Karpas-422 (cell line): Measurements from ENCODE around the gene STPG3. TPM values are rescaled to one million over a fixed set of nuclear protein-coding genes. Genes with fewer than 3 reads are reported as not detected.

Experiments
- DNase-seq: peaks from one replicate; pipeline ENCODE4 v3.0.0-alpha.2; 2015
- H2AFZ ChIP-seq: fragments of 200-600 bp; sonication (generic); 2 replicates; pipeline ENCODE4 v1.6.1; 2014; ENCODE audit warnings: antibody characterized with exemption, low read length, mixed read lengths
- H3K27ac ChIP-seq: fragments of 200-600 bp; sonication (generic); 2 replicates; pipeline ENCODE4 v1.5.1; 2014; ENCODE audit warnings: mild to moderate bottlenecking, low read length, moderate library complexity
- H3K27me3 ChIP-seq: fragments of 200-600 bp; sonication (generic); 2 replicates; pipeline ENCODE4 v1.6.1; 2014; ENCODE audit warnings: low read length, mixed read lengths
- H3K36me3 ChIP-seq: fragments of 200-600 bp; sonication (generic); 2 replicates; pipeline ENCODE4 v1.6.1; 2014; ENCODE audit warnings: low read length, mixed read lengths; ENCODE audit not compliant: insufficient read depth
- H3K4me1 ChIP-seq: fragments of 200-600 bp; sonication (generic); 2 replicates; pipeline ENCODE4 v1.6.1; 2014; ENCODE audit warnings: mild to moderate bottlenecking, low read length, mixed read lengths
- H3K4me2 ChIP-seq: fragments of 200-600 bp; sonication (generic); 2 replicates; pipeline ENCODE4 v1.6.1; 2014; ENCODE audit warnings: low read length, low read depth, mild to moderate bottlenecking; ENCODE audit not compliant: poor library complexity, severe bottlenecking
- H3K4me3 ChIP-seq: fragments of 200-600 bp; sonication (generic); 2 replicates; pipeline ENCODE4 v1.5.1; 2014; ENCODE audit warnings: mild to moderate bottlenecking, antibody characterized with exemption, low read length, mixed read lengths
- H3K79me2 ChIP-seq: fragments of 200-600 bp; sonication (generic); 2 replicates; pipeline ENCODE4 v1.6.1; 2014; ENCODE audit warnings: mild to moderate bottlenecking, low read length, mixed read lengths
- H3K9ac ChIP-seq: fragments of 200-600 bp; sonication (generic); 2 replicates; pipeline ENCODE4 v1.6.0; 2014; ENCODE audit warnings: low read length
- H3K9me2 ChIP-seq: fragments of 200-600 bp; sonication (generic), shearing (Covaris generic); replicated peaks from 2 replicates; pipeline ENCODE4 v1.6.0; 2014; ENCODE audit warnings: mild to moderate bottlenecking, low read length, moderate library complexity; ENCODE audit not compliant: insufficient read depth
- H3K9me3 ChIP-seq: fragments of 300-700, 200-600 bp; sonication (generic); 2 replicates; pipeline ENCODE4 v1.6.1; 2014; ENCODE audit warnings: low read length, mixed read lengths
- H4K20me1 ChIP-seq: fragments of 200-600 bp; sonication (generic); 2 replicates; pipeline ENCODE4 v1.6.1; 2014; ENCODE audit warnings: mild to moderate bottlenecking, antibody characterized with exemption, low read length, low read depth; ENCODE audit not compliant: insufficient read depth
- total RNA-seq: library from RNA; depleted of rRNA; stranded (reverse); fragments of >200 nt; shearing (Covaris generic); gene quantifications from 2 replicates; pipeline ENCODE4 v1.2.3, GENCODE V29; 2014; ENCODE audit warnings: low replicate concordance; rRNA removed

STPG3 gene
- 0.61 and 0.86 TPM in 2 replicates for total RNA-seq

- Histone ChIP-seq H3K4me3 (no peak within 1 kb of the TSS), H3K9ac (no peak within 1 kb of the TSS), H3K27me3 (no peaks in the 10 kb centered on the region), H3K36me3 (no peaks in the 10 kb centered on the region), H3K27ac (no peak within 1 kb of the TSS), H3K79me2 (peaks cover 9% of the 10 kb centered on the region), H3K4me2 (peak within 1 kb of the TSS; percentile 92), H3K4me1 (peaks cover 33% of the 10 kb centered on the region), H3K9me3 (no peaks in the 10 kb centered on the region), H2AFZ (no peak within 1 kb of the TSS), H3K9me2 (no peaks in the 10 kb centered on the region), H4K20me1 (peaks cover 6% of the 10 kb centered on the region; the same call in 1 of the 2 replicates)
- DNase-seq: no peak
Measured at GRCh38 chr9:137251194-137251461, at the start of gene STPG3. Gene STPG3 (plus strand): TSS chr9:137251286. CDS start chr9:137251287, 1 bp downstream.

GRCh38 chr9:137202966-137203365 is 48.1 kb upstream of the STPG3 start:
- DNase-seq: no peak
- Histone ChIP-seq H3K27me3 (no peaks in the 10 kb centered on the region), H3K9me3 (no peaks in the 10 kb centered on the region), H3K36me3 (peaks cover 6% of the 10 kb centered on the region; the same call in 1 of the 2 replicates), H3K4me3 (no peak overlapping the region), H3K4me1 (peaks cover 68% of the 10 kb centered on the region), H3K79me2 (peaks cover 78% of the 10 kb centered on the region), H3K4me2 (no peak overlapping the region), H2AFZ (no peak overlapping the region), H3K9ac (peak overlapping the region; percentile 43), H4K20me1 (0 out of 2 replicates have a peak, but pooled peaks cover 5% of the 10 kb centered on the region), H3K27ac (no peak overlapping the region), H3K9me2 (no peaks in the 10 kb centered on the region)

GRCh38 chr9:137204731-137205125 is 46.4 kb upstream of the STPG3 start:
- Histone ChIP-seq H3K9ac (peak overlapping the region; percentile 100), H3K9me2 (no peaks in the 10 kb centered on the region), H3K36me3 (peaks cover 6% of the 10 kb centered on the region; the same call in 1 of the 2 replicates), H3K4me1 (peaks cover 51% of the 10 kb centered on the region), H2AFZ (no peak overlapping the region), H3K79me2 (peaks cover 60% of the 10 kb centered on the region), H3K4me3 (peak overlapping the region; percentile 99), H4K20me1 (0 out of 2 replicates have a peak, but pooled peaks cover 5% of the 10 kb centered on the region), H3K27me3 (no peaks in the 10 kb centered on the region), H3K27ac (peak overlapping the region; percentile 62; the same call in 1 of the 2 replicates), H3K4me2 (peak overlapping the region; percentile 98), H3K9me3 (no peaks in the 10 kb centered on the region)
- DNase-seq: no peak

- peaks cover 59% of the 10 kb centered on the region for H3K79me2 ChIP-seq
- peak within 1 kb of the TSS; percentile 99 for H3K4me3 ChIP-seq
- H3K4me2 ChIP-seq: peak within 1 kb of the TSS; percentile 98
- H3K9me2 ChIP-seq: no peaks in the 10 kb centered on the region
- no peak within 1 kb of the TSS for H2AFZ ChIP-seq
- H3K36me3 ChIP-seq: peaks cover 6% of the 10 kb centered on the region; the same call in 1 of the 2 replicates
- no peaks in the 10 kb centered on the region for H3K9me3 ChIP-seq
- peak within 1 kb of the TSS; percentile 62 for H3K27ac ChIP-seq
- H3K4me1 ChIP-seq: peaks cover 49% of the 10 kb centered on the region
- H3K27me3 ChIP-seq: no peaks in the 10 kb centered on the region
- H3K9ac ChIP-seq: peak within 1 kb of the TSS; percentile 100
- peak; percentile 97 for DNase-seq
- 0 out of 2 replicates have a peak, but pooled peaks cover 5% of the 10 kb centered on the region for H4K20me1 ChIP-seq
Measured at GRCh38 chr9:137205126-137206069, 45.7 kb upstream of the STPG3 start, which contains the start of the genes NDOR1 and TMEM203. Gene NDOR1 (plus strand): TSS chr9:137205700. CDS start chr9:137205778, 78 bp downstream. Gene TMEM203 (minus strand): TSS chr9:137205648. CDS start chr9:137205414, 234 bp downstream.

- DNase-seq: no peak
- Histone ChIP-seq H3K9ac (peak overlapping the region; percentile 100), H4K20me1 (0 out of 2 replicates have a peak, but pooled peaks cover 5% of the 10 kb centered on the region), H3K4me1 (peaks cover 43% of the 10 kb centered on the region), H3K27me3 (no peaks in the 10 kb centered on the region), H3K36me3 (peaks cover 6% of the 10 kb centered on the region; the same call in 1 of the 2 replicates), H3K9me3 (no peaks in the 10 kb centered on the region), H3K4me2 (peak overlapping the region; percentile 98), H3K27ac (peak overlapping the region; percentile 62; the same call in 1 of the 2 replicates), H2AFZ (no peak overlapping the region), H3K9me2 (no peaks in the 10 kb centered on the region), H3K4me3 (peak overlapping the region; percentile 99), H3K79me2 (peaks cover 56% of the 10 kb centered on the region)
Measured at GRCh38 chr9:137206602-137207001, 44.5 kb upstream of the STPG3 start.

DNA sequence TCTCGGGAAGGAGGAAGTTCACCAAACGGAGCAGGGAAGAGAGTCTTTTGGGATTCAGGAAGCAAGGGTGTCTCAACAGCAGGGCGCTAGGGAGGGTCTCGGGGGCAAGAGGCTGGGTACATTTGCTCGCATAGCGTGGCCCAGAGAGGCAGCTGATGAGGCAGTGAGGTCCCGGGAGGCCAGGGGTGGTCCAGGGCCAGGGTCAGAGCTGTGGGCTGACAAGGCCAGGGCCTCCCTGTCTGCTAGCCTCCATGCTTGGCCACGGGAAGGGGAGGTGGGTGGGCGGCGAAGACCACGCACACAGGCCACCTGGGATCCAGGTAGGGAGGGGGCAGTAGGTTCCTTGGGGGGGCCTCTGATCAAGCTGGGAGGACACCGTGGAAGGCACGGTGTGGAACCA is 39.6 kb upstream of the STPG3 start:
- Histone ChIP-seq H4K20me1 (no peaks in the 10 kb centered on the region), H3K9ac (no peak overlapping the region), H3K9me3 (no peaks in the 10 kb centered on the region), H3K9me2 (no peaks in the 10 kb centered on the region), H3K27me3 (no peaks in the 10 kb centered on the region), H3K36me3 (peaks cover 6% of the 10 kb centered on the region; the same call in 1 of the 2 replicates), H3K4me2 (no peak overlapping the region), H2AFZ (no peak overlapping the region), H3K27ac (no peak overlapping the region), H3K4me3 (no peak overlapping the region), H3K4me1 (peaks cover 8% of the 10 kb centered on the region), H3K79me2 (peaks cover 13% of the 10 kb centered on the region)
- DNase-seq: no peak

DNA sequence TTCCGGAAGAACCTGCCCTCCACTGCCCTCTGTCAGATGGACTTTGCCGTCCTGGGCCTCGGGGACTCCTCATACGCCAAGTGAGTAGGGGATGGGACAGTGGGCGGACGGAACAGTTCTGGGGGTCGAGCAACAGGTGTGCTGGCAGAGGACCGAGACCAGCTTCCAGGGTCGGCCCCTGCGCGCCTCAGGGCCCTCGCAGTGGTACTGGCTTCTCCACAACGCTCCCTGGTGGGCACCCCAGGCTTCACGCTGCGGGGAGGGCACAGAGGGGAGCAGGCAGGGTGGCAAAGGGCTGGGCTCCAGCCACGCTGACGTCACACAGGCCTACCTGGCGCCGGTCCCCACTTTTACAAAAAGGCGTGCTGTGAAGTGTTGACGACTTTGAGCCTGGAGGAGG is 38.6 kb upstream of the STPG3 start:
- Histone ChIP-seq H3K4me3 (no peak overlapping the region), H3K27me3 (no peaks in the 10 kb centered on the region), H4K20me1 (no peaks in the 10 kb centered on the region), H3K4me1 (no peaks in the 10 kb centered on the region), H3K36me3 (0 out of 2 replicates have a peak, but pooled peaks cover under 1% of the 10 kb centered on the region), H3K9me3 (no peaks in the 10 kb centered on the region), H3K9ac (no peak overlapping the region), H3K79me2 (peaks cover 3% of the 10 kb centered on the region), H3K4me2 (no peak overlapping the region), H3K9me2 (no peaks in the 10 kb centered on the region), H2AFZ (no peak overlapping the region), H3K27ac (no peak overlapping the region)
- DNase-seq: no peak
